ENCODE results near the gene VIL1.

The VIL1 gene
- 0 to 0.22 (median 0.05) reads per million in 18 experiments for total RNA-seq

- no peak for DNase-seq
Measured at GRCh38 chr2:218418717-218419458, at the start of gene VIL1. Gene VIL1 (plus strand): TSS chr2:218419123. CDS start chr2:218423779, 4,656 bp downstream.

- peak; percentile 43 to 64 for DNase-seq
Measured at GRCh38 chr2:218369330-218369729, 49.6 kb upstream of the VIL1 start.

- DNase-seq, result peak; percentile 97 to 99
Measured at GRCh38 chr2:218370410-218371063, 48.4 kb upstream of the VIL1 start.

- DNase-seq, result peak; percentile 63 to 66
Measured at GRCh38 chr2:218371983-218372350, 47.0 kb upstream of the VIL1 start.

GRCh38 chr2:218374795-218375194 is 44.1 kb upstream of the VIL1 start:
- no peak for DNase-seq

GRCh38 chr2:218375212-218375611 is 43.7 kb upstream of the VIL1 start:
- peak in 1 of 2 donors; percentile 38 for DNase-seq

- DNase-seq, result peak; percentile 95
Measured at GRCh38 chr2:218378053-218378452, 40.9 kb upstream of the VIL1 start.

- peak; percentile 98 to 99 for DNase-seq
Measured at GRCh38 chr2:218381916-218382366, 37.0 kb upstream of the VIL1 start, which contains the start of gene SLC11A1. Gene SLC11A1 (plus strand): TSS chr2:218382273. CDS start chr2:218382369, 96 bp downstream.

- DNase-seq, result peak in 1 of 2 donors; percentile 1
Measured at GRCh38 chr2:218382785-218383184, 36.1 kb upstream of the VIL1 start.

- DNase-seq, result peak; percentile 45 to 72
Measured at GRCh38 chr2:218383892-218384519, 34.9 kb upstream of the VIL1 start.

- DNase-seq, result peak in 1 of 2 donors; percentile 2
Measured at GRCh38 chr2:218384975-218385374, 33.9 kb upstream of the VIL1 start.

GRCh38 chr2:218386505-218387368 is 32.2 kb upstream of the VIL1 start:
- DNase-seq, result peak; percentile 7 to 40

- DNase-seq, result peak; percentile 66 to 70
Measured at GRCh38 chr2:218387369-218388194, 31.3 kb upstream of the VIL1 start.

GRCh38 chr2:218389333-218390150 is 29.4 kb upstream of the VIL1 start:
- DNase-seq, result no peak

GRCh38 chr2:218391202-218391601 is 27.7 kb upstream of the VIL1 start:
- DNase-seq, result no peak

GRCh38 chr2:218392459-218392858 is 26.5 kb upstream of the VIL1 start:
- no peak for DNase-seq

GRCh38 chr2:218392891-218393462 is 25.9 kb upstream of the VIL1 start:
- DNase-seq, result peak in 1 of 2 donors; percentile 8

GRCh38 chr2:218393750-218394290 is 25.1 kb upstream of the VIL1 start:
- peak; percentile 58 to 76 for DNase-seq

- DNase-seq, result peak in 1 of 2 donors; percentile 9
Measured at GRCh38 chr2:218394298-218395089, 24.4 kb upstream of the VIL1 start.
